Measurements from ENCODE around the gene ADGRF5.

DNA sequence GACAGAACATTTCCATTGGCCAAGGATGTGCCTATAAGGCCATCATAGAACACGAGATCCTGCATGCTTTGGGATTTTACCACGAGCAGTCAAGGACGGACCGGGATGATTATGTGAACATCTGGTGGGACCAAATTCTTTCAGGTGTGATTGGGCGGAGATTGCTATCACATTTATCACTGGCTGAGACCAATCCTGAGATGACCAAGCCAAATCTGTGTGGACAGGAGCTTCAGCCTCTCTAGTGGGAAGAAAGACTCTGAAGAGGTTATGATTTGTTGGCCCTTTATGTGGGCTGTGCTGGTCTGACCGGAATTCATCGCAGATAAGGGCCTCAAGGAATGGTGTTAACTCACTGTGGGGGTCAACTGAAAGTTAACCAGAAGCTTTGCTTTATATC is 102.2 kb downstream of the ADGRF5 start:
- TF ChIP-seq CTCF (conservative IDR thresholded peaks at IDR 0.05; ENCODE audit: low read length) (no peak), EZH2phosphoT487 (IDR thresholded peaks at IDR 0.05; ENCODE audit: borderline replicate concordance) (no peak)

Measured in Loucy (cell line).